ENCODE measurements around the gene SLC22A23.
A peak's percentile ranks its signal among the peaks of the same experiment; 100 is the strongest.

Gene SLC22A23

GRCh38 chr6:3226481-3227362, 230.1 kb downstream of the SLC22A23 start:
- Histone ChIP-seq H3K79me2 (ENCODE audit: control insufficient read depth, low read length) (no peaks in the 10 kb centered on the region), H3K4me3 (ENCODE audit: low read length) (peak overlapping the region; percentile 77), H3K27ac (ENCODE audit: low read depth, low read length) (no peak overlapping the region), H3K36me3 (ENCODE audit: control insufficient read depth, low read length) (no peaks in the 10 kb centered on the region), H3K9me2 (replicated peaks; ENCODE audit: control insufficient read depth, low read length) (no peaks in the 10 kb centered on the region), H3K4me2 (ENCODE audit: low read length) (peak overlapping the region; percentile 99), H3K9me3 (ENCODE audit: control insufficient read depth, insufficient read depth, low read length) (no peaks in the 10 kb centered on the region), H3K27me3 (ENCODE audit: control insufficient read depth, low read length) (peaks cover 66% of the 10 kb centered on the region), H3K4me1 (ENCODE audit: control insufficient read depth, low read length) (peaks cover 56% of the 10 kb centered on the region), H3F3A (ENCODE audit: control insufficient read depth, insufficient read depth) (peaks cover 11% of the 10 kb centered on the region), H4K20me1 (ENCODE audit: control insufficient read depth, insufficient read depth, low read depth, low read length) (peaks cover 14% of the 10 kb centered on the region; the same call in 1 of the 2 replicates)
- TF ChIP-seq, protein P1, sequence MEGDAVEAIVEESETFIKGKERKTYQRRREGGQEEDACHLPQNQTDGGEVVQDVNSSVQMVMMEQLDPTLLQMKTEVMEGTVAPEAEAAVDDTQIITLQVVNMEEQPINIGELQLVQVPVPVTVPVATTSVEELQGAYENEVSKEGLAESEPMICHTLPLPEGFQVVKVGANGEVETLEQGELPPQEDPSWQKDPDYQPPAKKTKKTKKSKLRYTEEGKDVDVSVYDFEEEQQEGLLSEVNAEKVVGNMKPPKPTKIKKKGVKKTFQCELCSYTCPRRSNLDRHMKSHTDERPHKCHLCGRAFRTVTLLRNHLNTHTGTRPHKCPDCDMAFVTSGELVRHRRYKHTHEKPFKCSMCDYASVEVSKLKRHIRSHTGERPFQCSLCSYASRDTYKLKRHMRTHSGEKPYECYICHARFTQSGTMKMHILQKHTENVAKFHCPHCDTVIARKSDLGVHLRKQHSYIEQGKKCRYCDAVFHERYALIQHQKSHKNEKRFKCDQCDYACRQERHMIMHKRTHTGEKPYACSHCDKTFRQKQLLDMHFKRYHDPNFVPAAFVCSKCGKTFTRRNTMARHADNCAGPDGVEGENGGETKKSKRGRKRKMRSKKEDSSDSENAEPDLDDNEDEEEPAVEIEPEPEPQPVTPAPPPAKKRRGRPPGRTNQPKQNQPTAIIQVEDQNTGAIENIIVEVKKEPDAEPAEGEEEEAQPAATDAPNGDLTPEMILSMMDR (IDR thresholded peaks at IDR 0.05; ENCODE audit: low read depth, low read length, poor library complexity, severe bottlenecking) = no peak
- TF ChIP-seq EZH2phosphoT487 (IDR thresholded peaks at IDR 0.05; ENCODE audit: borderline replicate concordance, low read length) = peak; percentile 56; the same call in 1 of the 2 replicates

DNA sequence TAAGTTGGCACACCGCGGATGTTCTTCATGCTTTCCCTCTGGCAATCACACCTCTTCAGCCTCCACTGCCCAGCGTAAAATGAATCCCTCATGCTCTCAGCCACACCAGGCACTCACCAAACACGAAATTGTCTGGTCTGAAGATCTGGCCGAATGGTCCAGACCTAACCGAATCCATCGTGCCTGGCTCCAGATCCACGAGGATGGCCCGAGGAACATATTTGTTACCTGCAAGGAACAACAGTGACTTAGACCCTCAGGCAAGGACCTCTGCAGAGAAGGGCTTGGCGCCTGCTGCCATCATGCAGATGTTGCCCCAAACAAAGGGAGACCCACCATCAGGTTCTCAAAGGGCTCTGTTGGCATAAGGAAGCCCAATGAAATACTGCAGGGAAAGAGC, 230.8 kb downstream of the SLC22A23 start:
- Histone ChIP-seq H3K9me2 (replicated peaks; ENCODE audit: control insufficient read depth, low read length) (no peaks in the 10 kb centered on the region), H3K36me3 (ENCODE audit: control insufficient read depth, low read length) (no peaks in the 10 kb centered on the region), H3K4me2 (ENCODE audit: low read length) (peak overlapping the region; percentile 99; the same call in 1 of the 2 replicates), H3K27ac (ENCODE audit: low read depth, low read length) (no peak overlapping the region), H3K4me3 (ENCODE audit: low read length) (no peak overlapping the region), H3K4me1 (ENCODE audit: control insufficient read depth, low read length) (peaks cover 52% of the 10 kb centered on the region), H3K79me2 (ENCODE audit: control insufficient read depth, low read length) (no peaks in the 10 kb centered on the region), H4K20me1 (ENCODE audit: control insufficient read depth, insufficient read depth, low read depth, low read length) (peaks cover 14% of the 10 kb centered on the region; the same call in 1 of the 2 replicates), H3K9me3 (ENCODE audit: control insufficient read depth, insufficient read depth, low read length) (no peaks in the 10 kb centered on the region), H3K27me3 (ENCODE audit: control insufficient read depth, low read length) (peaks cover 60% of the 10 kb centered on the region), H3F3A (ENCODE audit: control insufficient read depth, insufficient read depth) (peaks cover 11% of the 10 kb centered on the region)
- TF ChIP-seq, protein P1 (IDR thresholded peaks at IDR 0.05; ENCODE audit: low read depth, low read length, poor library complexity, severe bottlenecking) = no peak
- TF ChIP-seq EZH2phosphoT487 (IDR thresholded peaks at IDR 0.05; ENCODE audit: borderline replicate concordance, low read length) = no peak

- H3F3A ChIP-seq (ENCODE audit: control insufficient read depth, insufficient read depth) = peaks cover 6% of the 10 kb centered on the region; the same call in 1 of the 2 replicates
- no peaks in the 10 kb centered on the region for H3K36me3 ChIP-seq (ENCODE audit: control insufficient read depth, low read length)
- H3K27me3 ChIP-seq (ENCODE audit: control insufficient read depth, low read length) = peaks cover 50% of the 10 kb centered on the region
- H3K27ac ChIP-seq (ENCODE audit: low read depth, low read length) = no peak overlapping the region
- peaks cover 6% of the 10 kb centered on the region; the same call in 1 of the 2 replicates for H4K20me1 ChIP-seq (ENCODE audit: control insufficient read depth, insufficient read depth, low read depth, low read length)
- peaks cover 35% of the 10 kb centered on the region for H3K4me1 ChIP-seq (ENCODE audit: control insufficient read depth, low read length)
- H3K79me2 ChIP-seq (ENCODE audit: control insufficient read depth, low read length) = no peaks in the 10 kb centered on the region
- no peak overlapping the region for H3K4me3 ChIP-seq (ENCODE audit: low read length)
- TF ChIP-seq, protein P1 (IDR thresholded peaks at IDR 0.05; ENCODE audit: low read depth, low read length, poor library complexity, severe bottlenecking) = no peak
- TF ChIP-seq EZH2phosphoT487 (IDR thresholded peaks at IDR 0.05; ENCODE audit: borderline replicate concordance, low read length) = no peak
- H3K9me2 ChIP-seq (replicated peaks; ENCODE audit: control insufficient read depth, low read length) = no peaks in the 10 kb centered on the region
- no peaks in the 10 kb centered on the region for H3K9me3 ChIP-seq (ENCODE audit: control insufficient read depth, insufficient read depth, low read length)
- no peak overlapping the region for H3K4me2 ChIP-seq (ENCODE audit: low read length)
Observed at GRCh38 chr6:3222506-3223038, 234.3 kb downstream of the SLC22A23 start.

All from DOHH2 (cell line).